ENCODE results near the gene C15orf39. TPM values are rescaled to one million over a fixed set of nuclear protein-coding genes. Genes with fewer than 3 reads are reported as not detected.

Gene C15orf39
- total and polyA plus RNA-seq, 7 donors = 4.9 to 20.2 (median 9.5) TPM

- TF ChIP-seq POLR2AphosphoS5 (IDR thresholded peaks at IDR 0.05) (no peak), CTCF (IDR thresholded peaks at IDR 0.05) (no peak), EP300 (IDR thresholded peaks at IDR 0.05) (no peak), POLR2A (IDR thresholded peaks at IDR 0.05) (no peak)
- peaks cover 3 to 41% (median 32%) of the 10 kb centered on the region in 4 donors for H3K36me3 ChIP-seq
- DNase-seq = no peak
- no peak overlapping the region for H3K4me3 ChIP-seq
- intact Hi-C loops (cut with DNase I) = loop anchor here (10.0 kb wide), 1 partner anchor 250 kb away; the partner anchor contains the start of gene SIN3A
- no peaks in the 10 kb centered on the region for H3K9me3 ChIP-seq
- 37 to 41% methylated on average over 3 of the region's 3 CpGs for WGBS, 2 donors
- no peaks in the 10 kb centered on the region for H3K27me3 ChIP-seq
- H3K27ac ChIP-seq = peak overlapping the region in 1 of 4 donors; percentile 92
- H3K4me1 ChIP-seq = peaks cover 0 to 65% (median 50%) of the 10 kb centered on the region in 4 donors
These were observed 3.3 kb downstream of the C15orf39 start for GRCh38 chr15:75205064-75205395.

GRCh38 chr15:75206006-75206405 is 4.3 kb downstream of the C15orf39 start:
- Histone ChIP-seq H3K9me3 (no peaks in the 10 kb centered on the region), H3K36me3 (peaks cover 10 to 50% (median 39%) of the 10 kb centered on the region in 4 donors), H3K27ac (no peak overlapping the region), H3K4me3 (no peak overlapping the region), H3K27me3 (no peaks in the 10 kb centered on the region), H3K4me1 (peaks cover 0 to 60% (median 42%) of the 10 kb centered on the region in 4 donors)
- intact Hi-C loops (cut with DNase I) = loop anchor here (10.0 kb wide), 1 partner anchor 249 kb away; the partner anchor contains the start of gene SIN3A
- TF ChIP-seq POLR2A (IDR thresholded peaks at IDR 0.05) (no peak), EP300 (IDR thresholded peaks at IDR 0.05) (no peak), CTCF (IDR thresholded peaks at IDR 0.05) (no peak), POLR2AphosphoS5 (IDR thresholded peaks at IDR 0.05) (no peak)
- 93% methylated on average over 11 of the region's 11 CpGs for WGBS, 2 donors
- no peak for DNase-seq

- intact Hi-C loops (cut with DNase I) = loop anchor here (10.0 kb wide), 1 partner anchor 248 kb away; the partner anchor contains the start of gene SIN3A
- DNase-seq = no peak
- Histone ChIP-seq H3K36me3 (peaks cover 16 to 60% (median 49%) of the 10 kb centered on the region in 4 donors), H3K9me3 (no peaks in the 10 kb centered on the region), H3K4me1 (peaks cover 0 to 65% (median 44%) of the 10 kb centered on the region in 4 donors), H3K27ac (no peak overlapping the region), H3K27me3 (no peaks in the 10 kb centered on the region), H3K4me3 (no peak overlapping the region)
- WGBS, 2 donors = 62 to 77% methylated on average over 19 of the region's 19 CpGs
- no peak for TF ChIP-seq CTCF (IDR thresholded peaks at IDR 0.05)
- no peak for TF ChIP-seq POLR2A (IDR thresholded peaks at IDR 0.05)
- TF ChIP-seq POLR2AphosphoS5 (IDR thresholded peaks at IDR 0.05) = no peak
- no peak for TF ChIP-seq EP300 (IDR thresholded peaks at IDR 0.05)
These were observed 5.3 kb downstream of the C15orf39 start for GRCh38 chr15:75206803-75207617.

- no peaks in the 10 kb centered on the region for H3K27me3 ChIP-seq
- H3K4me1 ChIP-seq = peaks cover 0 to 61% (median 44%) of the 10 kb centered on the region in 4 donors
- intact Hi-C loops (cut with DNase I) = loop anchor here (10.0 kb wide), 1 partner anchor 247 kb away; the partner anchor contains the start of gene SIN3A
- no peak overlapping the region for H3K27ac ChIP-seq
- DNase-seq = no peak
- WGBS, 2 donors = 90 to 93% methylated on average over 20 of the region's 20 CpGs
- TF ChIP-seq POLR2AphosphoS5 (IDR thresholded peaks at IDR 0.05) (no peak), EP300 (IDR thresholded peaks at IDR 0.05) (no peak), CTCF (IDR thresholded peaks at IDR 0.05) (no peak), POLR2A (IDR thresholded peaks at IDR 0.05) (no peak)
- no peak overlapping the region for H3K4me3 ChIP-seq
- H3K9me3 ChIP-seq = no peaks in the 10 kb centered on the region
- peaks cover 16 to 69% (median 53%) of the 10 kb centered on the region in 4 donors for H3K36me3 ChIP-seq
These were observed 6.2 kb downstream of the C15orf39 start for GRCh38 chr15:75207618-75208500.
